Measurements from ENCODE around the gene TDRD10.

Gene TDRD10

DNA sequence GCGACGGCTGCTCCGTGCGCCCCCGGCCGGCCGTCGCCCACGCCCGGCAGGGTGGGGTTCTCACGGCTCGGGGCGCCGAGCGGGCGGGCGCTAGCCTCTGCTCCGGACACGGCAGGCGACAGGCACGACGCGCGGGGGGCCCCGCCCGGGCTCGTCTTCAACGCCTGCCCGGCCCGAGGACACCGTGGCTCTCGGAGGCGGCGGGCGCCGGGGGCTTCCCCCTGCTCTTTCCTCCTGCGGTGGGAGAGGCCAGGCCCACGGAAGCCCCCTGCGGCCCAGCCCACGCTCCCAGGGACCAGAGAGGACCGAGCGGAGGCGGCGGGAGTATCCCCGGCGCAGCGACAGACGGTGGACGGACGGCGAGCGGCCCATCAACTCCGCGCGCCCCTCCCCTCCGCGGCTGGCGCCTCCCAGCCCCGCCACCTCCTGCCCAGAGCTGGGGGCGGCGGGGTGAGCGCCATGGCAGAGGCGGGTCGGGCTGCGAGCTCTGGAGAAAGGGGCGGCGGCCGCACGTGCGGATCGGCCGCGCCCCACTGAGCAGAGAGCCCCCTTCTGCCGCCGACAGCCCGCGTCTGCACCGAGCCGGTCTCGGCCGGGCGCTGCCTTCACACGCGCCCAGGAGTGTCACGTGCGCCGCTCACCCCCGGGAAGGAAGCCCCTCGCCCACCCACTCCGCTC, at the start of gene TDRD10, which contains the start of gene SHE:
TDRD10 (plus strand) TSS at position 154 of the 678 bp plus-strand sequence. CDS start 4,685 bp downstream, outside the sequence.
SHE (minus strand) TSS at position 347 of the 678 bp plus-strand sequence. CDS start 386 bp downstream, outside the sequence.
- no peak for DNase-seq (ENCODE audit: low read depth)

GRCh38 chr1:154453161-154453560, 48.9 kb upstream of the TDRD10 start:
- DNase-seq (ENCODE audit: low read depth), result no peak

GRCh38 chr1:154453574-154454352, 48.3 kb upstream of the TDRD10 start:
- DNase-seq (ENCODE audit: low read depth), result no peak

GRCh38 chr1:154454386-154455120, 47.5 kb upstream of the TDRD10 start:
- DNase-seq (ENCODE audit: low read depth), result no peak

DNA sequence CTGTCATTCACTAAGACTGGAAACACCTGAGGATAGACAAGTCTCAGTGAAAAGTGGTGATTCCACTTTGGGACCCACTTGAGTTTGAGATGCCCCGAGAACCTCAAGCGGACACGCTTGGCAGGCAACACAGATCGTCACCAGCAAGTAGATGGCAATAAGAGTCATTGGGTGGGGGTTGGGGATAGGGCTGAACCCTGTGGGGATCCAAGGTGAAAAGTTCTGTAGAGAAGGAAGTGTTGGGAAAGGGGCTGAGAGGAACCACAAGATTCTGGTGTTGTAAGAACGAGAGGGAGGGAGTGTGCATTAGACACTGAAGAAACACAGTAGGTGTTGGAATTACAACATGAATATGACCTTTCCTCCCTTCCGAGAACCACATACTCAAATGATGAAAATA, 45.4 kb upstream of the TDRD10 start:
- DNase-seq (ENCODE audit: low read depth), result no peak

- DNase-seq (ENCODE audit: low read depth), result no peak
Observed at GRCh38 chr1:154459080-154459479, 42.9 kb upstream of the TDRD10 start.

GRCh38 chr1:154460695-154461260, 41.2 kb upstream of the TDRD10 start:
- no peak for DNase-seq (ENCODE audit: low read depth)

- peak; percentile 69 for DNase-seq (ENCODE audit: low read depth)
Observed at GRCh38 chr1:154463512-154463990, 38.5 kb upstream of the TDRD10 start.

GRCh38 chr1:154465621-154466195, 36.3 kb upstream of the TDRD10 start:
- DNase-seq (ENCODE audit: low read depth), result no peak

GRCh38 chr1:154466206-154466605, 35.8 kb upstream of the TDRD10 start:
- DNase-seq (ENCODE audit: low read depth), result no peak

DNA sequence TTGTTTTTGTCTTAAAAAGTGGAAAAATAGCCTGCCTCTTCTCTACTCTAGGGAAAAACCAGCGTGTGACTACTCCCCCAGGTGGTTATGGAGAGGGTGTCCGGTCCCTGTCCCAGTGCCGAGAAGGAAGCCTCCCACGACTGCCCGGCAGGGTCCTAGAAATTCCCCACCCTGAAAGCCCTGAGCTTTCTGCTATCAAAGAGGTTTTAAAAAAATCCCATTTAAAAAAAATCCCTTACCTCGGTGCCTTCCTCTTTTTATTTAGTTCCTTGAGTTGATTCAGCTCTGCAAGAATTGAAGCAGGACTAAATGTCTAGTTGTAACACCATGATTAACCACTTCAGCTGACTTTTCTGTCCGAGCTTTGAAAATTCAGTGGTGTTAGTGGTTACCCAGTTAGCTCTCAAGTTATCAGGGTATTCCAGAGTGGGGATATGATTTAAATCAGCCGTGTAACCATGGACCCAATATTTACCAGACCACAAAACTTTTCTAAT, 35.0 kb upstream of the TDRD10 start:
- no peak for DNase-seq (ENCODE audit: low read depth)

GRCh38 chr1:154467434-154468102, 34.5 kb upstream of the TDRD10 start:
- no peak for DNase-seq (ENCODE audit: low read depth)

- no peak for DNase-seq (ENCODE audit: low read depth)
Observed at GRCh38 chr1:154468535-154469250, 33.3 kb upstream of the TDRD10 start.

- DNase-seq (ENCODE audit: low read depth), result no peak
Observed at GRCh38 chr1:154469844-154470560, 32.0 kb upstream of the TDRD10 start.

DNA sequence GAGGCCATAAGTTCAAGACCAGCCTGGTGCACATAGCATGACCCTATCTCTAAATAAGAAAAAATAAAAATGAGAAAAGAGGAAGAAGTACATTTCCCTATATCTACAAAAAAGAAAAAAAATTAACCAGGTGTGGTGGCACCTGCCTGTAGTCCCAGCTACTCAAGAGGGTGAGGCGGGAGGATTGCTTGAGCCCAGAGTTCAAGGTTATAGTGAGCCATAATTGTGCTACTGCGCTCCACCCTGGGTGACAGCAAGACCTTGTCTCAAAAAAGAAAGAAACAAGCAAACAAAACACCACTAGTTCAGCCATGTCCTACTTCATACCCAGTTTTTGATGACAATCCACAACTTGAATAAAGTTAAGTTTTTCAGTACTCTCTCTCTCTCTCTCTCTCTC, 30.7 kb upstream of the TDRD10 start:
- DNase-seq (ENCODE audit: low read depth), result no peak

- DNase-seq (ENCODE audit: low read depth), result no peak
Observed at GRCh38 chr1:154474802-154475201, 27.2 kb upstream of the TDRD10 start.

DNA sequence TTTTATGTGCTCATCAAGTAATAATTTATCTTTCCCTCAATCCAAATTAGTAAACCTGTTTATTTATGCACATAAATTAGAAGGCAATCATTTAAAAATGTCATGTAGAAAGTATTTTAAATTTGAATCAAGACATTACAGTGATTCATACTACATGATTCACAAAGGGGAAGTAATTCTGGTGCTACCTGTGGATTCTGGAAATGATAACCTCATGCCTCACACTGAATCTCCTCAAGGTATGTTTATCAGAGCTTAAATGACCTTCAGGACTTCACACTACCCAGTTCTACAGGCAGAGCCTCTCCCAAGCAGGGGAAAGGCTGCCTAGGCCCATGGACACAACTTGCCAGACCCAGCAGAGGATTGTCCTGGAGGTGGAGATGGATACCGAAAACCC, 25.2 kb upstream of the TDRD10 start:
- DNase-seq (ENCODE audit: low read depth), result no peak

DNA sequence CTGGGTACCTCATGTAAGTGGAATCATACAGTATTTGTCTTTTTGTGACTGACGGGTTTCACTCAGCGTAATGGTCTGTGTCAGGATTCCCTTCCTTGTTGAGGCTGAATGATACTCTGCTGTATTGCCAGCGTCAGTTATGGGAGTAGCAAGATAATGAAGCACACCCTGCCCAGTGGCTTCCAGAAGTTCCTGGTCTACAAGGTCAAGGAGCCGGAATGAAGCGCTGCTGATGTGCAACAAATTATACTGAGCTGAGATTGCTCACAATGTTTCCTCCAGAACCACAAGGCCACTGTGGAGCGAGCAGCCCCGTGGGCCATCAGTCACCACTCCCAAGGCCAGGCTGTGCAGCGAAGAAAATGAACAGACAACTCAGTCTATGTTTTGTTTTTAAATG, 24.0 kb upstream of the TDRD10 start:
- DNase-seq (ENCODE audit: low read depth), result no peak

GRCh38 chr1:154478639-154479038, 23.4 kb upstream of the TDRD10 start:
- no peak for DNase-seq (ENCODE audit: low read depth)
